PC-9 (cell line): ENCODE data around the gene ELOVL4. TPM values are rescaled to one million over a fixed set of nuclear protein-coding genes. Genes with fewer than 3 reads are reported as not detected.

Experiments used
- BruUV-seq: library from RNA; stranded (reverse); fragments of 400-500 nt; replicated peaks from 2 replicates; lab custom pipeline; 2021; lab: Mats Ljungman, UMichigan
- CTCF ChIA-PET: fragments of 300-600 bp; sonication (Branson Sonifier 250); formaldehyde crosslinking; loops from one replicate; lab custom pipeline; 2022; ENCODE audit warnings: antibody characterized with exemption; lab: Charles Lee
- POLR2A ChIA-PET: fragments of 300-600 bp; sonication (Branson Sonifier 250); formaldehyde crosslinking; loops from one replicate; lab custom pipeline; 2022; ENCODE audit warnings: antibody characterized with exemption; ENCODE audit not compliant: unreplicated experiment; lab: Charles Lee
- DNase-seq, 2 experiments: peaks; one replicate each; pipeline versions ENCODE4 v3.0.0 to v3.0.0-alpha.2; 2015 to 2022; ENCODE audit warnings: mixed read lengths in 1 of 2
- H2AFZ ChIP-seq: fragments of 200-600 bp; sonication (generic); 2 replicates; pipeline ENCODE4 v1.8.1; 2017; ENCODE audit warnings: antibody characterized with exemption
- H3F3A ChIP-seq: fragments of 200-600 bp; sonication (generic); 2 replicates; pipeline ENCODE4 v1.8.1; 2017; ENCODE audit warnings: antibody characterized with exemption, mild to moderate bottlenecking, low read depth; ENCODE audit not compliant: insufficient read depth
- H3K27ac ChIP-seq: fragments of 200-600 bp; sonication (generic); 2 replicates; pipeline ENCODE4 v1.6.1; 2016; ENCODE audit warnings: mixed run types
- H3K27me3 ChIP-seq: fragments of 200-600 bp; sonication (generic); 2 replicates; pipeline ENCODE4 v1.6.1; 2016; ENCODE audit warnings: low read depth, mixed run types; ENCODE audit not compliant: insufficient read depth
- H3K36me3 ChIP-seq: fragments of 200-600 bp; sonication (generic); 2 replicates; pipeline ENCODE4 v1.6.1; 2016; ENCODE audit warnings: low read depth, mixed run types
- H3K4me1 ChIP-seq: fragments of 200-600 bp; sonication (generic); replicated peaks from 2 replicates; pipeline ENCODE4 v1.6.1; 2016; ENCODE audit warnings: mixed run types; ENCODE audit not compliant: insufficient read depth
- H3K4me2 ChIP-seq: fragments of 200-600 bp; sonication (generic); 2 replicates; pipeline ENCODE4 v1.6.1; 2017; ENCODE audit warnings: mixed run types
- H3K4me3 ChIP-seq: fragments of 200-600 bp; sonication (generic); 2 replicates; pipeline ENCODE4 v1.6.1; 2016; ENCODE audit warnings: mixed run types
- H3K79me2 ChIP-seq: fragments of 200-600 bp; sonication (generic); 2 replicates; pipeline ENCODE4 v1.6.1; 2017; ENCODE audit warnings: low read depth, mixed run types
- H3K9me2 ChIP-seq: fragments of 200-600 bp; sonication (generic); 2 replicates; pipeline ENCODE4 v1.8.1; 2017; ENCODE audit warnings: mild to moderate bottlenecking; ENCODE audit not compliant: insufficient read depth
- H3K9me3 ChIP-seq: fragments of 200-600 bp; sonication (generic); 2 replicates; pipeline ENCODE4 v1.8.1; 2016; ENCODE audit warnings: low read depth; ENCODE audit not compliant: insufficient read depth
- H4K20me1 ChIP-seq: fragments of 200-600 bp; sonication (generic); 2 replicates; pipeline ENCODE4 v1.8.1; 2017; ENCODE audit not compliant: insufficient read depth
- EZH2 ChIP-seq: fragments of 200-600 bp; sonication (generic); IDR thresholded peaks from 2 replicates; pipeline ENCODE4 v1.8.0; 2017; ENCODE audit warnings: antibody characterized with exemption, low read depth
- intact Hi-C: fragments of 100-400 bp; cut with micrococcal nuclease; formaldehyde crosslinking; loops from one replicate; pipeline ENCODE4 v1.10.0; 2022; ENCODE audit not compliant: unreplicated experiment
- total RNA-seq: library from RNA; stranded (reverse); gene quantifications from 2 replicates; pipeline ENCODE4 v1.2.3, GENCODE V29; 2021
- TF ChIP-seq, protein P1 (sequence below): fragments of 200-600 bp; sonication (generic); conservative IDR thresholded peaks from 2 replicates; pipeline ENCODE4 v1.6.1; 2017; ENCODE audit warnings: mixed run types, antibody characterized with exemption, mild to moderate bottlenecking, moderate library complexity

ELOVL4 gene
- total RNA-seq, 1 experiment from 2014 or later, result not detected

- intact Hi-C loops, result no loop called here
- Histone ChIP-seq H3K79me2 (no peaks in the 10 kb centered on the region), H2AFZ (no peak overlapping the region), H3K9me3 (no peaks in the 10 kb centered on the region), H3F3A (no peaks in the 10 kb centered on the region), H3K36me3 (no peaks in the 10 kb centered on the region), H4K20me1 (no peaks in the 10 kb centered on the region), H3K27ac (no peak overlapping the region), H3K4me2 (no peak overlapping the region), H3K4me1 (no peaks in the 10 kb centered on the region), H3K27me3 (no peaks in the 10 kb centered on the region), H3K4me3 (no peak overlapping the region), H3K9me2 (no peaks in the 10 kb centered on the region)
- TF ChIP-seq EZH2, result no peak
- DNase-seq, result no peak
- ChIA-PET POLR2A (no interaction called here), CTCF (no interaction called here)
- BruUV-seq, result no TSS peak
Observed at GRCh38 chr6:79967178-79967577, 19.8 kb upstream of the ELOVL4 start.

DNA sequence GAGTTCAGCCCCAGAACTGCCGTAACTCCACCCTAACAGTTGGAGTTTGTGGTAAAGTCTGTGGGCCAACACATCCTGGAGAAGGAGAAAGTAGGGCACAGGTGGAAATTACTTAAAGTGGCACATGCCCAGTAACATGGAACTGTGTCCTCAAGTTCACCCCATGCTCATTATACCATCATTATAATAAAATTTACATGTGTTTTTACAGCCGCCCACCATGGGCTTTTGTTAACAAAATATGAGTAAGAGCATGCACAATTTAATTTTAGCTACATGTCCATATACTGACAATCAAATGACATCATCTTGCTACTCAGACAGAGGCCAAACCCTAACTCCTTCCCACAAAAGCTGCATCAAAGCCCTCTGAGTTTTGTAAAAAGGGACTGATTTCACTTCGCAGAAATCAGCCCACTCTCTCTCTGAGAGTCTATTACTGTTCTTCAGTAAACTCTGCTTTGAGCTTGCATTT lies 17.3 kb upstream of the ELOVL4 start:
- intact Hi-C loops, result no loop called here
- Histone ChIP-seq H3F3A (no peaks in the 10 kb centered on the region), H3K27ac (no peak overlapping the region), H3K4me3 (no peak overlapping the region), H3K27me3 (no peaks in the 10 kb centered on the region), H3K9me2 (no peaks in the 10 kb centered on the region), H3K4me2 (no peak overlapping the region), H3K79me2 (no peaks in the 10 kb centered on the region), H3K36me3 (no peaks in the 10 kb centered on the region), H2AFZ (no peak overlapping the region), H3K9me3 (no peaks in the 10 kb centered on the region), H4K20me1 (no peaks in the 10 kb centered on the region), H3K4me1 (no peaks in the 10 kb centered on the region)
- ChIA-PET POLR2A (no interaction called here), CTCF (no interaction called here)
- no peak for DNase-seq
- TF ChIP-seq, protein P1, sequence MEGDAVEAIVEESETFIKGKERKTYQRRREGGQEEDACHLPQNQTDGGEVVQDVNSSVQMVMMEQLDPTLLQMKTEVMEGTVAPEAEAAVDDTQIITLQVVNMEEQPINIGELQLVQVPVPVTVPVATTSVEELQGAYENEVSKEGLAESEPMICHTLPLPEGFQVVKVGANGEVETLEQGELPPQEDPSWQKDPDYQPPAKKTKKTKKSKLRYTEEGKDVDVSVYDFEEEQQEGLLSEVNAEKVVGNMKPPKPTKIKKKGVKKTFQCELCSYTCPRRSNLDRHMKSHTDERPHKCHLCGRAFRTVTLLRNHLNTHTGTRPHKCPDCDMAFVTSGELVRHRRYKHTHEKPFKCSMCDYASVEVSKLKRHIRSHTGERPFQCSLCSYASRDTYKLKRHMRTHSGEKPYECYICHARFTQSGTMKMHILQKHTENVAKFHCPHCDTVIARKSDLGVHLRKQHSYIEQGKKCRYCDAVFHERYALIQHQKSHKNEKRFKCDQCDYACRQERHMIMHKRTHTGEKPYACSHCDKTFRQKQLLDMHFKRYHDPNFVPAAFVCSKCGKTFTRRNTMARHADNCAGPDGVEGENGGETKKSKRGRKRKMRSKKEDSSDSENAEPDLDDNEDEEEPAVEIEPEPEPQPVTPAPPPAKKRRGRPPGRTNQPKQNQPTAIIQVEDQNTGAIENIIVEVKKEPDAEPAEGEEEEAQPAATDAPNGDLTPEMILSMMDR, result no peak
- no peak for TF ChIP-seq EZH2
- BruUV-seq, result no TSS peak

- H3K9me2 ChIP-seq, result no peaks in the 10 kb centered on the region
- H3K27me3 ChIP-seq, result no peaks in the 10 kb centered on the region
- DNase-seq, result no peak
- no peaks in the 10 kb centered on the region for H3K79me2 ChIP-seq
- ChIA-PET POLR2A (no interaction called here), CTCF (no interaction called here)
- no peaks in the 10 kb centered on the region for H3K9me3 ChIP-seq
- no peaks in the 10 kb centered on the region for H3F3A ChIP-seq
- no peak overlapping the region for H3K4me3 ChIP-seq
- no peak overlapping the region for H3K4me2 ChIP-seq
- TF ChIP-seq, protein P1, result no peak
- no peak for TF ChIP-seq EZH2
- BruUV-seq, result no TSS peak
- H3K36me3 ChIP-seq, result no peaks in the 10 kb centered on the region
- no peaks in the 10 kb centered on the region for H3K4me1 ChIP-seq
- H4K20me1 ChIP-seq, result no peaks in the 10 kb centered on the region
- no peak overlapping the region for H3K27ac ChIP-seq
- intact Hi-C loops, result no loop called here
- no peak overlapping the region for H2AFZ ChIP-seq
Observed at GRCh38 chr6:79954849-79955248, 7.5 kb upstream of the ELOVL4 start.

- H3K79me2 ChIP-seq, result no peaks in the 10 kb centered on the region
- peak; percentile 8 to 48 for DNase-seq
- H3K27me3 ChIP-seq, result no peaks in the 10 kb centered on the region
- no peak overlapping the region for H3K4me3 ChIP-seq
- no peak for TF ChIP-seq EZH2
- TF ChIP-seq, protein P1, result peak; percentile 71
- BruUV-seq, result no TSS peak
- ChIA-PET POLR2A (no interaction called here), CTCF (interaction anchor here (0.6 to 1.3 kb wide), 3 partner anchors 55 to 1532 kb away, joined by 4 to 5 read pairs (median 4); no protein-coding TSS in a partner anchor)
- H3K4me2 ChIP-seq, result peak overlapping the region; percentile 54
- H3K9me2 ChIP-seq, result no peaks in the 10 kb centered on the region
- peak overlapping the region; percentile 48; the same call in 1 of the 2 replicates for H2AFZ ChIP-seq
- no peak overlapping the region for H3K27ac ChIP-seq
- no peaks in the 10 kb centered on the region for H3F3A ChIP-seq
- H3K9me3 ChIP-seq, result no peaks in the 10 kb centered on the region
- H3K4me1 ChIP-seq, result no peaks in the 10 kb centered on the region
- intact Hi-C loops, result loop anchor here (5.0 kb wide), 1 partner anchor 143 kb away; no protein-coding TSS in a partner anchor
- H3K36me3 ChIP-seq, result no peaks in the 10 kb centered on the region
- no peaks in the 10 kb centered on the region for H4K20me1 ChIP-seq
Observed at GRCh38 chr6:79949233-79949632, 1.9 kb upstream of the ELOVL4 start.
